Esophagus mucosa (tissue), 1 donor: ENCODE results near the gene UBAC2. TPM values are rescaled to one million over a fixed set of nuclear protein-coding genes. Genes with fewer than 3 reads are reported as not detected.
A peak's percentile ranks its signal among the peaks of the same experiment; 100 is the strongest.
"Not testable (repeated sequence)": the region's sequence is repeated elsewhere in the genome, so short reads cannot be mapped to it uniquely, and the experiment has no call there.

Source experiments
- ATAC-seq: fragments of 200-7000 bp; cut with Tn5 transposase; one replicate; pipeline ENCODE4 v1.9.1; 2020
- total RNA-seq: library from RNA; stranded (reverse); gene quantifications from one replicate; pipeline ENCODE4 v1.2.4, GENCODE V29; 2023
- donor health status: DM: yes; HTN: yes; CAD: no.

Gene UBAC2
- total RNA-seq, 1 donor from 2014 or later = 59.4 TPM

- no peak for ATAC-seq
These were observed 198.4 kb downstream of the UBAC2 start for GRCh38 chr13:99398916-99399622.

GRCh38 chr13:99399623-99399974 lies 198.9 kb downstream of the UBAC2 start:
- ATAC-seq = no peak

- ATAC-seq = peak; percentile 87
These were observed 202.9 kb downstream of the UBAC2 start for GRCh38 chr13:99403458-99403971.

GRCh38 chr13:99404005-99404755 lies 203.5 kb downstream of the UBAC2 start:
- ATAC-seq = peak; percentile 34

- ATAC-seq = no peak
These were observed 205.3 kb downstream of the UBAC2 start for GRCh38 chr13:99405966-99406365.

- ATAC-seq = no peak
These were observed 206.1 kb downstream of the UBAC2 start for GRCh38 chr13:99406799-99407201.

GRCh38 chr13:99407906-99408702 lies 207.4 kb downstream of the UBAC2 start:
- ATAC-seq = no peak

- no peak for ATAC-seq
These were observed 208.0 kb downstream of the UBAC2 start for GRCh38 chr13:99408703-99409000.

- ATAC-seq = not testable (repeated sequence)
These were observed 208.9 kb downstream of the UBAC2 start for GRCh38 chr13:99409461-99410083.

GRCh38 chr13:99410646-99411475 lies 210.2 kb downstream of the UBAC2 start:
- not testable (repeated sequence) for ATAC-seq

- ATAC-seq = no peak
These were observed 212.2 kb downstream of the UBAC2 start for GRCh38 chr13:99412856-99413255.

GRCh38 chr13:99414048-99414995 lies 213.7 kb downstream of the UBAC2 start:
- ATAC-seq = no peak

- no peak for ATAC-seq
These were observed 214.5 kb downstream of the UBAC2 start for GRCh38 chr13:99415014-99415650.

GRCh38 chr13:99415851-99416331 lies 215.2 kb downstream of the UBAC2 start:
- ATAC-seq = peak; percentile 37

GRCh38 chr13:99416411-99417121 lies 215.9 kb downstream of the UBAC2 start:
- peak; percentile 54 for ATAC-seq

GRCh38 chr13:99417201-99418102 lies 216.8 kb downstream of the UBAC2 start:
- ATAC-seq = no peak

GRCh38 chr13:99418103-99418842 lies 217.6 kb downstream of the UBAC2 start:
- ATAC-seq = no peak

GRCh38 chr13:99418843-99419140 lies 218.1 kb downstream of the UBAC2 start:
- ATAC-seq = no peak
